ENCODE results near the gene PKHD1.

PKHD1 gene

DNA sequence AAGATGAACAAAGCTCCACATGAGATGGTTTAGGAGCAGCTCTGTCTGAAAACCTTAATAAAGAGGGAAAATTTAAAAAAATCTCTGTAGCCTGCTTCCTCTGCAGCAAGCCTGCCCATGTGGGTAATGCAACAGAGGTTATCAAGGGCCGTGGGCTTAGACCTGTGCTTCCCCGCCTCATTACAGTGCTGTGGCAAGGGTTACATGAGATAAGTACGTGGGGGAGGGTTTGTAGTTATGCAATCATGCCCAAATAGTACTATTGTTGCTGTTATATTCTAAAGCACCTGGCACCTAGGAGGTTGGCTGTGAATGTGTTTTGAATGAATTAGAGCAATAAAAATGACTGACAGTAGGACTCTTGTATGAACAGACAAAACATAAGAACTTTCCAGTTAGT is 68.3 kb downstream of the PKHD1 start:
- TF ChIP-seq TAF1 (IDR thresholded peaks at IDR 0.05; ENCODE audit: borderline replicate concordance, insufficient read depth, low read length), result no peak
- TF ChIP-seq POLR2AphosphoS5 (IDR thresholded peaks at IDR 0.05; ENCODE audit: low read depth, low read length), result no peak
- TF ChIP-seq, protein P1, sequence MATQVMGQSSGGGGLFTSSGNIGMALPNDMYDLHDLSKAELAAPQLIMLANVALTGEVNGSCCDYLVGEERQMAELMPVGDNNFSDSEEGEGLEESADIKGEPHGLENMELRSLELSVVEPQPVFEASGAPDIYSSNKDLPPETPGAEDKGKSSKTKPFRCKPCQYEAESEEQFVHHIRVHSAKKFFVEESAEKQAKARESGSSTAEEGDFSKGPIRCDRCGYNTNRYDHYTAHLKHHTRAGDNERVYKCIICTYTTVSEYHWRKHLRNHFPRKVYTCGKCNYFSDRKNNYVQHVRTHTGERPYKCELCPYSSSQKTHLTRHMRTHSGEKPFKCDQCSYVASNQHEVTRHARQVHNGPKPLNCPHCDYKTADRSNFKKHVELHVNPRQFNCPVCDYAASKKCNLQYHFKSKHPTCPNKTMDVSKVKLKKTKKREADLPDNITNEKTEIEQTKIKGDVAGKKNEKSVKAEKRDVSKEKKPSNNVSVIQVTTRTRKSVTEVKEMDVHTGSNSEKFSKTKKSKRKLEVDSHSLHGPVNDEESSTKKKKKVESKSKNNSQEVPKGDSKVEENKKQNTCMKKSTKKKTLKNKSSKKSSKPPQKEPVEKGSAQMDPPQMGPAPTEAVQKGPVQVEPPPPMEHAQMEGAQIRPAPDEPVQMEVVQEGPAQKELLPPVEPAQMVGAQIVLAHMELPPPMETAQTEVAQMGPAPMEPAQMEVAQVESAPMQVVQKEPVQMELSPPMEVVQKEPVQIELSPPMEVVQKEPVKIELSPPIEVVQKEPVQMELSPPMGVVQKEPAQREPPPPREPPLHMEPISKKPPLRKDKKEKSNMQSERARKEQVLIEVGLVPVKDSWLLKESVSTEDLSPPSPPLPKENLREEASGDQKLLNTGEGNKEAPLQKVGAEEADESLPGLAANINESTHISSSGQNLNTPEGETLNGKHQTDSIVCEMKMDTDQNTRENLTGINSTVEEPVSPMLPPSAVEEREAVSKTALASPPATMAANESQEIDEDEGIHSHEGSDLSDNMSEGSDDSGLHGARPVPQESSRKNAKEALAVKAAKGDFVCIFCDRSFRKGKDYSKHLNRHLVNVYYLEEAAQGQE (IDR thresholded peaks at IDR 0.05; ENCODE audit: insufficient read depth in 1 of 2, low read depth in 2 of 2, low read length in 2 of 2), result no peak

DNA sequence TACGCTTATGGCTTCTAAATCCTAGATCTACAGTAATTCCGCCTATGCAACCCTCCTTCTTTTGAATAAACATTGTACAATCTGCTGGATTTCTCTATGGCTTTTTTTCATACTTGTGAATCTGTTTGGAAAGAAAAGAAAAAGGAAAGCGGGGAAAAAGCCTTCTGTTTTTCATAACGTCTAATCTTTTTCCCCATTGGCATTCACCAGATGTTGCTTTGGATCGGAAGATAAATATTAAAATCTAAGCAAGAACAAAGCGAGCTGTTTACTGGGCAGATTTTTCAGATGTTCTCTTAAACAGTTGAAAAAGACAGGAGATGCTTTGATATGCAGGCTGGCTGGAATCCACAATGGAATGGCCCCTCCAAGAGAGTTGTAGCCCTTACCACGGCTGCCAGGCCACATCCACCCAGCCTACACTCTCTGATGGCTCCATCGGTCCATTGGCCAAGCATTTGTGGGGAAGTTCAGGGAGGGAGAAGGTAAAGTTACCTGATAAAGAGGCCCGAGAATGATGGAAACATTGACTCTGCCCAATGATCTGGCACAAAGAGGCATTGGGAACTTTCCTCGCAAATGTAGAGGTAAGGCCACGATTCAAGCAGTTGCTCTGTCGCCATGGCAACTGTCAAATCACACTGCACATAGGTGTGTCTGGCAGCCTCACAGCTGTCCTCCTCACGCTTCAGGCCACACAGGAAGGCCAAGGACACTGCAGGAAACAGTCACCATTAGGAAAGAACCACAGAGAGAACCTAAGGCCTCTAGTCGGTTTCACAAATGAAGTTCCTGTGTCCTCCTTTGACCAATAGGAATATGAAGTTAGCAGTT is 70.3 kb downstream of the PKHD1 start:
- no peak for TF ChIP-seq SIN3A (IDR thresholded peaks at IDR 0.05; ENCODE audit: borderline replicate concordance, insufficient read depth, low read length)
- no peak for TF ChIP-seq POLR2AphosphoS5 (IDR thresholded peaks at IDR 0.05; ENCODE audit: low read depth, low read length)
- no peak for TF ChIP-seq FOXP2 (optimal IDR thresholded peaks at IDR 0.05; ENCODE audit: borderline replicate concordance, extremely low read depth, extremely low read length, insufficient read depth)
- TF ChIP-seq, protein P1 (IDR thresholded peaks at IDR 0.05; ENCODE audit: insufficient read depth in 1 of 2, low read depth in 2 of 2, low read length in 2 of 2), result no peak
- no peak for TF ChIP-seq TAF1 (IDR thresholded peaks at IDR 0.05; ENCODE audit: borderline replicate concordance, insufficient read depth, low read length)

DNA sequence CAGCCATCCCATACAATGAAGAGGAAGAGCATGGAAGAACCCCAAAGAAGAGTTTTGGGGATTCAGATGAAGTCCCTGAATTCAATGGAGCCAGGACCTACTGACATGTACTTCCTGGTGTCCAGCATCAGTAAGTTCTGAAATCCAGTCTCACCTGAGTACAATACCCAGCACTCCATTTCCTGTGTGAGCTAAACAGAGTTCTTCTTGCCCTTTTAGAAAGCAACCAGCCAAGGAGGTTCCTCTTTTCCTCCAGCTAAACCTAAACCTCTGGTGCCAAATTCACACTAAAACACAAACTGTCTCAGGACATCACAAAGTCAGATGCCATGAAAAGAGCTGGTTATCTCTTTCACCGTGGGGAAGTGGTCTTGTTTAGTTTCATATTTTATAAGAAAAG is 71.5 kb downstream of the PKHD1 start:
- TF ChIP-seq POLR2AphosphoS5 (IDR thresholded peaks at IDR 0.05; ENCODE audit: low read depth, low read length) (no peak), SIN3A (IDR thresholded peaks at IDR 0.05; ENCODE audit: borderline replicate concordance, insufficient read depth, low read length) (no peak), TAF1 (IDR thresholded peaks at IDR 0.05; ENCODE audit: borderline replicate concordance, insufficient read depth, low read length) (no peak)
- TF ChIP-seq, protein P1 (IDR thresholded peaks at IDR 0.05; ENCODE audit: insufficient read depth in 1 of 2, low read depth in 2 of 2, low read length in 2 of 2), result no peak

GRCh38 chr6:52014391-52014790 is 73.0 kb downstream of the PKHD1 start:
- TF ChIP-seq SIN3A (IDR thresholded peaks at IDR 0.05; ENCODE audit: borderline replicate concordance, insufficient read depth, low read length) (no peak), FOXP2 (optimal IDR thresholded peaks at IDR 0.05; ENCODE audit: borderline replicate concordance, extremely low read depth, extremely low read length, insufficient read depth) (no peak), POLR2AphosphoS5 (IDR thresholded peaks at IDR 0.05; ENCODE audit: low read depth, low read length) (no peak), TAF1 (IDR thresholded peaks at IDR 0.05; ENCODE audit: borderline replicate concordance, insufficient read depth, low read length) (no peak)
- TF ChIP-seq, protein P1 (IDR thresholded peaks at IDR 0.05; ENCODE audit: insufficient read depth in 1 of 2, low read depth in 2 of 2, low read length in 2 of 2), result no peak
